Inflammatory macrophage (primary cell): Measurements from ENCODE around the gene ENG.

Source experiments
- DNase-seq, 2 donors: peaks; one replicate each; pipeline ENCODE4 v3.0.0-alpha.2; 2020 to 2022

The ENG gene

GRCh38 chr9:127813686-127814226 lies 40.7 kb downstream of the ENG start:
- no peak for DNase-seq

GRCh38 chr9:127812936-127813675 lies 41.4 kb downstream of the ENG start:
- DNase-seq = no peak

- no peak for DNase-seq
Measured at GRCh38 chr9:127812011-127812410, 42.4 kb downstream of the ENG start.

- no peak for DNase-seq
Measured at GRCh38 chr9:127810378-127811187, 43.9 kb downstream of the ENG start.

GRCh38 chr9:127809540-127810377 lies 44.7 kb downstream of the ENG start:
- DNase-seq = no peak

- no peak for DNase-seq
Measured at GRCh38 chr9:127809002-127809539, 45.4 kb downstream of the ENG start.

GRCh38 chr9:127808347-127809001 lies 46.0 kb downstream of the ENG start:
- no peak for DNase-seq

- no peak for DNase-seq
Measured at GRCh38 chr9:127806871-127807270, 47.6 kb downstream of the ENG start.

GRCh38 chr9:127805620-127806019 lies 48.8 kb downstream of the ENG start:
- peak; percentile 25 to 44 for DNase-seq

GRCh38 chr9:127803507-127804352 lies 50.7 kb downstream of the ENG start:
- DNase-seq = peak; percentile 41 to 65

- peak; percentile 70 to 87 for DNase-seq
Measured at GRCh38 chr9:127802576-127803443, 51.6 kb downstream of the ENG start, which contains the start of gene FPGS. Gene FPGS, plus strand, starts transcription at chr9:127802882. Its CDS starts 43 bp downstream, at chr9:127802925.

- peak; percentile 70 to 72 for DNase-seq
Measured at GRCh38 chr9:127801955-127802575, 52.4 kb downstream of the ENG start.

GRCh38 chr9:127796852-127797370 lies 57.5 kb downstream of the ENG start:
- peak; percentile 31 to 34 for DNase-seq

- no peak for DNase-seq
Measured at GRCh38 chr9:127796225-127796813, 58.1 kb downstream of the ENG start.

- no peak for DNase-seq
Measured at GRCh38 chr9:127794001-127794791, 60.3 kb downstream of the ENG start.

GRCh38 chr9:127793093-127793708 lies 61.3 kb downstream of the ENG start:
- DNase-seq = no peak

- no peak for DNase-seq
Measured at GRCh38 chr9:127792417-127793031, 61.9 kb downstream of the ENG start.
